T-cell (primary cell): ENCODE measurements around the gene SLC38A6. TPM values are rescaled to one million over a fixed set of nuclear protein-coding genes. Genes with fewer than 3 reads are reported as not detected.

ENCODE experiments used
- ATAC-seq, 4 experiments: fragments of 200-7000 bp in 3 of 4; fragments of 150-1000 bp in 1 of 4; cut with Tn5 transposase; replicated peaks in 1 of 4; 1 replicate in 3 of 4; 2 replicates in 1 of 4; pipeline ENCODE4 v1.10.0; 2021; ENCODE audit warnings: moderate library complexity in 3 of 4, mild to moderate bottlenecking in 2 of 4, moderate number of reproducible peaks in 1 of 4
- CTCF ChIA-PET, 2 donors: fragments of 300-600 bp; sonication (Branson Sonifier 250); formaldehyde crosslinking; loops; one replicate each; lab custom pipeline; 2022; ENCODE audit warnings: antibody characterized with exemption in 2 of 2; lab: Charles Lee
- POLR2A ChIA-PET, 2 donors: fragments of 300-600 bp; sonication (Branson Sonifier 250); formaldehyde crosslinking; loops; one replicate each; lab custom pipeline; 2022; ENCODE audit warnings: antibody characterized with exemption in 2 of 2; lab: Charles Lee
- DNase-seq, 35 experiments: peaks; one replicate each; pipeline versions ENCODE4 v3.0.0 to v3.0.0-alpha.2; 2013 to 2023
- H3K27ac ChIP-seq: one replicate; pipeline ENCODE4 v1.5.1; 2013; ENCODE audit warnings: low read length
- H3K27me3 ChIP-seq, 2 experiments: replicated peaks in 1 of 2; 1 replicate in 1 of 2; 2 replicates in 1 of 2; pipeline versions ENCODE4 v1.6.1 to v1.7.0; 2013; ENCODE audit warnings: low read length in 1 of 2, mixed read lengths in 1 of 2; ENCODE audit not compliant: control insufficient read depth in 2 of 2, insufficient read depth in 2 of 2; ENCODE audit errors: extremely low read depth in 1 of 2
- H3K36me3 ChIP-seq, 2 donors: 1 replicate in 1 of 2; 2 replicates in 1 of 2; pipeline versions ENCODE4 v1.6.1 to v1.7.0; 2013; ENCODE audit warnings: low read length in 1 of 2; ENCODE audit not compliant: control insufficient read depth in 2 of 2, insufficient read depth in 1 of 2; ENCODE audit errors: extremely low read depth in 1 of 2
- H3K4me1 ChIP-seq, 2 experiments: 1 replicate in 1 of 2; 2 replicates in 1 of 2; pipeline versions ENCODE4 v1.6.1 to v1.7.0; 2013; ENCODE audit warnings: low read length in 2 of 2, mixed read lengths in 1 of 2; ENCODE audit not compliant: insufficient read depth in 2 of 2, control insufficient read depth in 1 of 2; ENCODE audit errors: extremely low read depth in 1 of 2
- H3K4me3 ChIP-seq, 2 donors: 1 replicate in 1 of 2; 2 replicates in 1 of 2; pipeline versions ENCODE4 v1.5.1 to v1.7.0; 2013; ENCODE audit warnings: mild to moderate bottlenecking in 2 of 2, low read length in 1 of 2, moderate library complexity in 1 of 2; ENCODE audit not compliant: control insufficient read depth in 1 of 2; ENCODE audit errors: extremely low read depth in 1 of 2
- H3K9me3 ChIP-seq: 2 replicates; pipeline ENCODE4 v1.7.0; 2013
- H3K27ac Mint-ChIP-seq, 2 donors: one replicate each; pipeline ENCODE4 v1.8.0; 2020 to 2021; ENCODE audit warnings: mild to moderate bottlenecking in 2 of 2, mixed read lengths in 2 of 2
- H3K27me3 Mint-ChIP-seq, 2 donors: one replicate each; pipeline ENCODE4 v1.8.0; 2021 to 2022; ENCODE audit warnings: mixed read lengths in 2 of 2
- H3K36me3 Mint-ChIP-seq: one replicate; pipeline ENCODE4 v1.8.0; 2021; ENCODE audit warnings: mixed read lengths
- H3K4me1 Mint-ChIP-seq, 3 donors: one replicate each; pipeline ENCODE4 v1.8.0; 2020 to 2022; ENCODE audit warnings: mixed read lengths in 3 of 3, mild to moderate bottlenecking in 1 of 3
- H3K4me3 Mint-ChIP-seq, 3 donors: one replicate each; pipeline ENCODE4 v1.8.0; 2020 to 2022; ENCODE audit warnings: mild to moderate bottlenecking in 3 of 3, mixed read lengths in 3 of 3, moderate library complexity in 3 of 3
- H3K9me3 Mint-ChIP-seq, 3 donors: one replicate each; pipeline ENCODE4 v1.8.0; 2020 to 2022; ENCODE audit warnings: mixed read lengths in 3 of 3
- WGBS: methylation state at CpG from one replicate; pipeline ENCODE4 v1.1.5; 2013; ENCODE audit warnings: missing lambda C conversion rate; ENCODE audit not compliant: insufficient coverage; 5-methylcytosine and 5-hydroxymethylcytosine counted together
- total RNA-seq, 35 experiments: library from RNA in 6 of 35; stranded (reverse) in 6 of 35; fragments of 120-200 nt in 1 of 35; gene quantifications; one replicate each; pipeline versions ENCODE4 v1.2.1 to v1.2.4 and lab custom pipeline; 2013 to 2026

The SLC38A6 gene
- total RNA-seq, 5 donors from 2014 or later (not counting 1 experiment from before 2014, with no cell fraction given), result 11.1 to 20.3 (median 14.2) TPM

DNA sequence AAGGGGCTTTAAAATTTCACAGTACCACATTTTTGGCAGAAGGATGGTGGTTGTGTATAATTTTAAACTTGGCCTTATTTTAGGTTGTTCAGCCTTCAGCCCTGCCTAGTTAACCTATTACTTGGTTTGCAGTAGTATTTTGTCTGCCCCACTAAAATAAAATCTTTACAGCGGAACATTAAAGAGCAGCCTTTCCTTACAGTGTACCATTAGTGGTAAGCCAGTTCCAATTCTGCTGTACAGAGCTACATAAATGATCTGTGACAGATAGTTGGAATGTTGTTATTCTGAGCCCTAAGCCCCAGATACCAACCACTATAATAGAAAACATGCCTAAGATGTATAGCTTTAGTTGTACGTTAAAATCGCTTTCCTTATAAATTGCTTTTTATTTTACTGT lies 56.2 kb downstream of the SLC38A6 start:
- Histone ChIP-seq H3K9me3 (no peaks in the 10 kb centered on the region), H3K36me3 (no peaks in the 10 kb centered on the region), H3K27ac (no peak overlapping the region), H3K4me3 (no peak overlapping the region), H3K27me3 (no peaks in the 10 kb centered on the region), H3K4me1 (no peaks in the 10 kb centered on the region)
- H3K9me3 Mint-ChIP-seq, result no peaks in the 10 kb centered on the region
- peaks cover 5 to 8% (median 5%) of the 10 kb centered on the region in 3 donors for H3K4me1 Mint-ChIP-seq
- no peak for ATAC-seq
- H3K36me3 Mint-ChIP-seq, result peaks cover 5% of the 10 kb centered on the region
- DNase-seq, result no peak
- ChIA-PET CTCF (no interaction called here), POLR2A (no interaction called here)
- no CpG with 5 or more reads among the region's 3 CpGs for WGBS
- H3K4me3 Mint-ChIP-seq, result no peak overlapping the region
- H3K27ac Mint-ChIP-seq, result no peak overlapping the region
- no peaks in the 10 kb centered on the region for H3K27me3 Mint-ChIP-seq

DNA sequence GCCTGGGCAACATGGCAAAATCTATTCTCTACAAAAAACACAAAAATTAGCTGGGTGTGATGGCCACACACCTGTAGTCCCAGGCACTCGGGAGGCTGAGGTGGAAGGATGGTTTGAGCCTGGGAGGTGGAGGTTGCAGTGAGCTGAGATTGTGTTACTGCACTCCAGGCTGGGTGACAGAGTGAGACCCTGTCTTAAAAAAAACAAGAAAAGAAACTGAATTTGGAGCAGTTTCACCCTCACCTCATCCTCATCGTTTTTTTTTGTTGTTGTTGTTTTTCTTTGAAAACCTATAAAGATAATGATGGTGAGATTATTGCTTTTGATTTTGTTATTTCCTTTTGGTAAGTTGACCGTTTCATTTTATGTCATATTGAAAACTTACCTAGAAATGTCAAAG lies 60.7 kb downstream of the SLC38A6 start:
- no CpG with 5 or more reads among the region's 3 CpGs for WGBS
- Histone ChIP-seq H3K27ac (no peak overlapping the region), H3K9me3 (no peaks in the 10 kb centered on the region), H3K27me3 (no peaks in the 10 kb centered on the region), H3K4me3 (no peak overlapping the region), H3K4me1 (no peaks in the 10 kb centered on the region), H3K36me3 (no peaks in the 10 kb centered on the region)
- Mint-ChIP-seq H3K36me3 (peaks cover 6% of the 10 kb centered on the region), H3K27me3 (no peaks in the 10 kb centered on the region), H3K9me3 (no peaks in the 10 kb centered on the region), H3K4me1 (no peaks in the 10 kb centered on the region), H3K4me3 (no peak overlapping the region), H3K27ac (no peak overlapping the region)
- ChIA-PET CTCF (interaction anchor here in 1 of 2 donors (1.0 kb wide), 1 partner anchor 710 kb away, joined by 3 read pairs; no protein-coding TSS in a partner anchor), POLR2A (no interaction called here)
- ATAC-seq, result no peak
- no peak for DNase-seq

DNA sequence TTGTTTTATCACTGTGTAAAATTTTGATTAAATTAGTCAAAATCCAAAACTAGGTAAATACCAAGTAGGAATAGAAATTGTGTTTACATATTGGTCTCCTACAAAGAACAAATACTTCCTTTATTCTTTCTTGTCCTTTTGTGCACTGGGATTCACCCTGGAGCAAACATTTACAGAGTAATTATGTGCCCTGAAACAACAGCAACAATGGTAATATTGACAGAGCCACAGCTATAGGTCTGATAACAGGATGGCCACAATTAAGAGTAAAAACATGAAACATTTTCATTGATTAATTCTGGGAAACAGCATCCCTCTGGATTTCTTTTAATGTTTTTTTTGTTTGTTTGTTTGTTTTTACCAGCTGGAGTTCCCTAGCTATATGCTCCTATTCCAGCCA lies 61.2 kb downstream of the SLC38A6 start:
- Mint-ChIP-seq H3K27me3 (no peaks in the 10 kb centered on the region), H3K9me3 (no peaks in the 10 kb centered on the region), H3K4me3 (no peak overlapping the region), H3K27ac (no peak overlapping the region), H3K4me1 (no peaks in the 10 kb centered on the region), H3K36me3 (peaks cover 9% of the 10 kb centered on the region)
- H3K4me1 ChIP-seq, result no peaks in the 10 kb centered on the region
- H3K27ac ChIP-seq, result no peak overlapping the region
- H3K27me3 ChIP-seq, result no peaks in the 10 kb centered on the region
- no peaks in the 10 kb centered on the region for H3K9me3 ChIP-seq
- ChIA-PET CTCF (interaction anchor here (0.6 to 1.0 kb wide), 2 partner anchors 710 to 711 kb away, joined by 3 to 5 read pairs; no protein-coding TSS in a partner anchor), POLR2A (no interaction called here)
- no peak overlapping the region for H3K4me3 ChIP-seq
- DNase-seq, result no peak
- H3K36me3 ChIP-seq, result no peaks in the 10 kb centered on the region
- ATAC-seq, result no peak

DNA sequence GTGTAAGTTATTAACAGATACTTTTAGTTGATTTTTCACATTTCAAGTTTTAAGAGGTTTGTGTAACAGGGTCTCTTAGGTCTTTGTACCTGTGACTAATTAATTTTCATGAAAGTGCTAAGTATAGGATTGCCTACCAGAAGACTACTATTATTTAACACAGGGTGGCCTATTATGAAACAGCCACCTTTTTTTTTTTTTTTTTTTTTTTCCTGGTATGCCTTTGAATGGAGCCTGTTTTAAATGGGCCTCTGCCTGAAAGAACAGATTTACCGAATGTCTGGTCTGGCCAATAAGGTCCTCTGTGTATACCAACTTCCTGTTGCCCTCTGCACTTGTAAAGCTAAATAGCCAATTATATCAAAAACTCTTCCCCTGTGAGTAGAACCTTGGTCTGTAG lies 62.5 kb downstream of the SLC38A6 start:
- no peak for ATAC-seq
- no peaks in the 10 kb centered on the region for H3K36me3 ChIP-seq

DNA sequence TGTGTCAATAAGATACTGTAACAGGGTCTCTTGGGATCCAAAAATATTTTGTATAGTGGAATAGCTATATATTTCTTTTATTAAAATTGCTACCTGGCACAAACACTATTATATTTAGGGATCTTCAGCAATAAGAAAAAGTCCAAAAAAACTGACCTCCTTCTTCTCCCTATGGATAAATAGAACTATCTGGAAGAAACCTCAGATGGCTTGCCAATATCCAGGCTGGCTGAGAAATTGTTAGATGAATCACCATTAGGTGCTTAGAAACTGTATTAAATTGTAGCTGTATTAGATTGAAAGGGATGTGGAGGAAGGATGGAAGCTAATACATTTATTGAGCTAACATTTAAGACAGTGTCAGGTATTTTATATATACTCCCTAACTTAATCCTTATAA lies 66.0 kb downstream of the SLC38A6 start:
- Histone ChIP-seq H3K36me3 (no peaks in the 10 kb centered on the region), H3K27ac (no peak overlapping the region), H3K9me3 (no peaks in the 10 kb centered on the region), H3K4me1 (no peaks in the 10 kb centered on the region), H3K27me3 (no peaks in the 10 kb centered on the region), H3K4me3 (no peak overlapping the region)
- no peak overlapping the region for H3K27ac Mint-ChIP-seq
- ATAC-seq (no peak), DNase-seq (no peak)
- no peak overlapping the region for H3K4me3 Mint-ChIP-seq
- ChIA-PET CTCF (no interaction called here), POLR2A (no interaction called here)
- H3K4me1 Mint-ChIP-seq, result no peaks in the 10 kb centered on the region
- peaks cover 21% of the 10 kb centered on the region for H3K36me3 Mint-ChIP-seq
- H3K27me3 Mint-ChIP-seq, result no peaks in the 10 kb centered on the region
- no peaks in the 10 kb centered on the region for H3K9me3 Mint-ChIP-seq

More for the DNA sequence above, 62.5 kb downstream of the SLC38A6 start:
- no peak for DNase-seq
- Mint-ChIP-seq H3K9me3 (no peaks in the 10 kb centered on the region), H3K27ac (no peak overlapping the region), H3K36me3 (peaks cover 9% of the 10 kb centered on the region), H3K4me1 (no peaks in the 10 kb centered on the region), H3K4me3 (no peak overlapping the region), H3K27me3 (no peaks in the 10 kb centered on the region)
- no peak overlapping the region for H3K27ac ChIP-seq
- ChIA-PET POLR2A (interaction anchor here in 1 of 2 donors (0.6 kb wide), 1 partner anchor 435 kb away, joined by 3 read pairs; no protein-coding TSS in a partner anchor), CTCF (no interaction called here)
- no peaks in the 10 kb centered on the region for H3K9me3 ChIP-seq
- WGBS, result no CpG with 5 or more reads among the region's 1 CpG
- no peaks in the 10 kb centered on the region for H3K4me1 ChIP-seq
- H3K4me3 ChIP-seq, result no peak overlapping the region
- no peaks in the 10 kb centered on the region for H3K27me3 ChIP-seq

DNA sequence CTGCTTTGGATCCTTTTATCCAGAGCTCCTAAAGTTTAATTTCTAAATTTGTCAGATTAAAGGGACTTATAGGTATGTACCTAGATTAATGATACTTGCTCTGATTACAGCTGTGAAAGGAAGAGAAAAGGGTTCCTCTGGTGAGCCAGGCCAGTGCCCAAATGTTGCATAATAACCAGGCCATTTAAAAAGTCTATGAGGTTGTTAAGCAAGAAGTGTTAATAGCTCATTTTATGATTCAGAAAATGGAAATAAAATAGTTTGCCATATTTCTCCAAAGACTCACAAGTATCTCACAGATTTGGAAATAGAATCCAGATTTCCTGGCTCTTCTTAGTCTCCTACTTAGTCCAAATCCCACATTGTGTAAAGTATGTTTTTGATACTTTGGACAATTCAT lies 67.6 kb downstream of the SLC38A6 start:
- H3K27me3 ChIP-seq, result no peaks in the 10 kb centered on the region
- POLR2A ChIA-PET, result no interaction called here
- no peaks in the 10 kb centered on the region for H3K4me1 Mint-ChIP-seq
- H3K9me3 ChIP-seq, result peaks cover 3% of the 10 kb centered on the region
- DNase-seq, result no peak
- H3K27ac Mint-ChIP-seq, result no peak overlapping the region
- no peak overlapping the region for H3K4me3 Mint-ChIP-seq
- no peaks in the 10 kb centered on the region for H3K4me1 ChIP-seq
- H3K4me3 ChIP-seq, result no peak overlapping the region
- H3K9me3 Mint-ChIP-seq, result peaks cover 1 to 10% (median 9%) of the 10 kb centered on the region in 3 donors
- no peak overlapping the region for H3K27ac ChIP-seq
- peaks cover 0 to 4% of the 10 kb centered on the region in 2 donors for H3K36me3 ChIP-seq
- H3K27me3 Mint-ChIP-seq, result no peaks in the 10 kb centered on the region
- H3K36me3 Mint-ChIP-seq, result peaks cover 30% of the 10 kb centered on the region
- ATAC-seq, result no peak
- CTCF ChIA-PET, result interaction anchor here in 1 of 2 donors (0.6 kb wide), 1 partner anchor 1023 kb away, joined by 3 read pairs; no protein-coding TSS in a partner anchor

DNA sequence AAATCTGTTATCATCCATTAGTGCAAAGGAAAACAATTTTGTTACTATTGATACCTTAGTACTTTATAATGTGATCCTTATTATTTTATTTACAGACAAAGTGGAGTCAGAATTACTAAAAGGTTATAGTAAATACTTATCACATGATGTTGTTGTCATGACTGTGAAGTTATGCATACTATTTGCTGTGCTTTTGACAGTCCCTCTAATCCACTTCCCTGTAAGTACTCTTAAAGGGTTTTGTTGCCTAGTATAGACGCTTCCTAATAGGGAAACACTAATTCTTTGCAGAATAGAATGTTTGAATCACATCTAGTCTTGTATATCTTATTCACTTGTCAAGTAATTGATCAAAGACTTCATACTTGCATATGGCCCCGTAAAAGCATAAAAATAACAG lies 69.4 kb downstream of the SLC38A6 start:
- Histone ChIP-seq H3K4me3 (no peak overlapping the region), H3K27ac (no peak overlapping the region), H3K36me3 (peaks cover 0 to 4% of the 10 kb centered on the region in 2 donors), H3K27me3 (no peaks in the 10 kb centered on the region), H3K9me3 (peaks cover 3% of the 10 kb centered on the region), H3K4me1 (no peaks in the 10 kb centered on the region)
- DNase-seq (no peak), ATAC-seq (no peak)
- ChIA-PET POLR2A (no interaction called here), CTCF (no interaction called here)
- peaks cover 37% of the 10 kb centered on the region for H3K36me3 Mint-ChIP-seq
- no CpG with 5 or more reads among the region's 2 CpGs for WGBS
- H3K9me3 Mint-ChIP-seq, result peaks cover 9 to 14% (median 13%) of the 10 kb centered on the region in 3 donors
- no peaks in the 10 kb centered on the region for H3K4me1 Mint-ChIP-seq
- no peaks in the 10 kb centered on the region for H3K27me3 Mint-ChIP-seq
- no peak overlapping the region for H3K27ac Mint-ChIP-seq
- H3K4me3 Mint-ChIP-seq, result no peak overlapping the region
